RWPE1 (cell line): Measurements from ENCODE around the gene ZFP14.
"Not testable (repeated sequence)": the region's sequence is repeated elsewhere in the genome, so short reads cannot be mapped to it uniquely, and the experiment has no call there.

ENCODE experiments used
- CTCF ChIA-PET: fragments of 350-600 bp; sonication (Branson Sonifier 250); formaldehyde crosslinking; extraction: SDS; loops from one replicate; lab custom pipeline; 2021; lab: Yijun Ruan, JAX
- POLR2A ChIA-PET: fragments of 400-600 bp; formaldehyde crosslinking; extraction: SDS; loops from one replicate; lab custom pipeline; 2020; ENCODE audit warnings: antibody characterized with exemption; ENCODE audit not compliant: low non-redundant PET; lab: Yijun Ruan, JAX
- DNase-seq: peaks from one replicate; pipeline ENCODE4 v3.0.0; 2012; ENCODE audit warnings: low spot score
- H3K27ac ChIP-seq: fragments of 450-650 bp; 2 replicates; pipeline ENCODE4 v1.5.1; 2017
- CTCF ChIP-seq: fragments of 450-650 bp; conservative IDR thresholded peaks from 2 replicates; pipeline ENCODE4 v1.5.1; 2017; ENCODE audit warnings: low read depth, mild to moderate bottlenecking

ZFP14 gene

GRCh38 chr19:36340786-36341372 lies 38.1 kb downstream of the ZFP14 start:
- no peak for DNase-seq
- H3K27ac ChIP-seq = no peak overlapping the region
- ChIA-PET CTCF (no interaction called here), POLR2A (no interaction called here)
- no peak for TF ChIP-seq CTCF

GRCh38 chr19:36331353-36332228 lies 47.4 kb downstream of the ZFP14 start:
- CTCF ChIA-PET = interaction anchor here (0.6 kb wide), 1 partner anchor 40 kb away, joined by 3 read pairs; no protein-coding TSS in a partner anchor
- DNase-seq = peak; percentile 92
- no peak for TF ChIP-seq CTCF
- peak overlapping the region; percentile 42 for H3K27ac ChIP-seq
- POLR2A ChIA-PET = no interaction called here

GRCh38 chr19:36330216-36330615 lies 48.8 kb downstream of the ZFP14 start:
- no peak for DNase-seq
- H3K27ac ChIP-seq = no peak overlapping the region
- CTCF ChIA-PET = no interaction called here
- no peak for TF ChIP-seq CTCF
- POLR2A ChIA-PET = no interaction called here

- POLR2A ChIA-PET, CTCF ChIA-PET: not testable (repeated sequence)
These were observed 49.5 kb downstream of the ZFP14 start for GRCh38 chr19:36329534-36329933.

GRCh38 chr19:36326649-36327048 lies 52.4 kb downstream of the ZFP14 start:
- POLR2A ChIA-PET, H3K27ac ChIP-seq, DNase-seq, CTCF ChIA-PET: not testable (repeated sequence)

More at GRCh38 chr19:36329534-36329933, 49.5 kb downstream of the ZFP14 start:
- not testable (repeated sequence) for DNase-seq, H3K27ac ChIP-seq

- CTCF ChIA-PET, DNase-seq, H3K27ac ChIP-seq, POLR2A ChIA-PET: not testable (repeated sequence)
These were observed 63.8 kb downstream of the ZFP14 start for GRCh38 chr19:36315164-36315563.

GRCh38 chr19:36314053-36314452 lies 64.9 kb downstream of the ZFP14 start:
- POLR2A ChIA-PET, H3K27ac ChIP-seq, CTCF ChIA-PET, DNase-seq: not testable (repeated sequence)

- POLR2A ChIA-PET, H3K27ac ChIP-seq, DNase-seq, CTCF ChIA-PET: not testable (repeated sequence)
These were observed 67.8 kb downstream of the ZFP14 start for GRCh38 chr19:36311098-36311760.

GRCh38 chr19:36310416-36310990 lies 68.5 kb downstream of the ZFP14 start:
- POLR2A ChIA-PET, H3K27ac ChIP-seq, CTCF ChIA-PET, DNase-seq: not testable (repeated sequence)

GRCh38 chr19:36309759-36310158 lies 69.2 kb downstream of the ZFP14 start:
- DNase-seq, H3K27ac ChIP-seq, CTCF ChIA-PET, POLR2A ChIA-PET: not testable (repeated sequence)

- POLR2A ChIA-PET, CTCF ChIA-PET: not testable (repeated sequence)
These were observed 69.7 kb downstream of the ZFP14 start for GRCh38 chr19:36309309-36309708.

GRCh38 chr19:36292317-36292716 lies 86.7 kb downstream of the ZFP14 start:
- DNase-seq, H3K27ac ChIP-seq, CTCF ChIA-PET, POLR2A ChIA-PET: not testable (repeated sequence)

More at GRCh38 chr19:36309309-36309708, 69.7 kb downstream of the ZFP14 start:
- DNase-seq, H3K27ac ChIP-seq: not testable (repeated sequence)
